Psoas muscle (tissue), 8 donors: ENCODE measurements around the gene APOA5. TPM values are rescaled to one million over a fixed set of nuclear protein-coding genes. Genes with fewer than 3 reads are reported as not detected.

Source experiments
- ATAC-seq, 4 donors: fragments of 200-7000 bp; cut with Tn5 transposase; one replicate each; pipeline ENCODE4 v1.9.1; 2020; ENCODE audit warnings: moderate library complexity in 3 of 4, mild to moderate bottlenecking in 2 of 4
- DNase-seq, 2 donors: peaks; one replicate each; pipeline ENCODE4 v3.0.0-alpha.2; 2020
- H3K27ac ChIP-seq: fragments of 200-600 bp; one replicate; pipeline ENCODE4 v1.8.0; 2022
- H3K27me3 ChIP-seq, 3 donors: fragments of 200-600 bp in 1 of 3; one replicate each; pipeline versions ENCODE4 v1.6.1 to v1.8.0; 2013 to 2022; ENCODE audit warnings: low read length in 2 of 3, mild to moderate bottlenecking in 2 of 3, moderate library complexity in 1 of 3; ENCODE audit not compliant: insufficient read depth in 3 of 3
- H3K36me3 ChIP-seq, 2 donors: fragments of 200-600 bp in 1 of 2; one replicate each; pipeline versions ENCODE4 v1.6.1 to v1.8.0; 2013 to 2022; ENCODE audit warnings: low read depth in 1 of 2, mild to moderate bottlenecking in 1 of 2, moderate library complexity in 1 of 2; ENCODE audit not compliant: insufficient read depth in 1 of 2
- H3K4me1 ChIP-seq: fragments of 200-600 bp; one replicate; pipeline ENCODE4 v1.8.0; 2022
- H3K4me3 ChIP-seq: fragments of 200-600 bp; one replicate; pipeline ENCODE4 v1.8.0; 2022; ENCODE audit warnings: mild to moderate bottlenecking
- H3K9me3 ChIP-seq: fragments of 200-600 bp; one replicate; pipeline ENCODE4 v1.8.0; 2022
- WGBS, 3 donors: extraction: QIAGEN DNeasy Blood & Tissue Kit; methylation state at CpG; one replicate each; pipeline versions ENCODE4 v1.1.6 to v1.1.7; 2013; 5-methylcytosine and 5-hydroxymethylcytosine counted together
- intact Hi-C, 2 donors: fragments of 100-400 bp; cut with DNase I; formaldehyde crosslinking; loops; one replicate each; pipeline versions ENCODE4 v1.11.0 to v1.14.2; 2022
- polyA plus RNA-seq, 3 donors: library from polyadenylated mRNA; stranded (reverse); fragments of 200-250 nt; gene quantifications; one replicate each; pipeline ENCODE4 v1.2.3, GENCODE V29; 2013
- total RNA-seq, 4 donors: library from RNA; stranded (reverse); fragmentation: NEBNext Ultra II Directional in 2 of 4; extraction: Animal tissue kit (Norgen Biotek cat#: 25700) in 2 of 4; gene quantifications; one replicate each; pipeline versions ENCODE4 v1.2.1 to v1.2.4, GENCODE V29; 2021 to 2023
- TF ChIP-seq, protein P1 (sequence below): fragments of 200-600 bp; IDR thresholded peaks from one replicate; pipeline ENCODE4 v1.8.0; 2022; ENCODE audit warnings: antibody characterized with exemption
- donor health status: healthy with polysubstance abuse.
- donor health status: DM: no; HTN: no; CAD: no; lungs with moderate emphysema.
- donor health status: Bipolar disorder and iron deficiency.
- donor health status: healthy.
- donor health status: DM: yes; HTN: yes; CAD: no.
- donor health status: DM: no; HTN: no; CAD: no.
- donor health status: DM: no; HTN: no; CAD: no.
- donor health status: DM: yes; HTN: yes; CAD: no.

The APOA5 gene
- total and polyA plus RNA-seq, 7 donors = 0.05 TPM; not detected in 6

DNA sequence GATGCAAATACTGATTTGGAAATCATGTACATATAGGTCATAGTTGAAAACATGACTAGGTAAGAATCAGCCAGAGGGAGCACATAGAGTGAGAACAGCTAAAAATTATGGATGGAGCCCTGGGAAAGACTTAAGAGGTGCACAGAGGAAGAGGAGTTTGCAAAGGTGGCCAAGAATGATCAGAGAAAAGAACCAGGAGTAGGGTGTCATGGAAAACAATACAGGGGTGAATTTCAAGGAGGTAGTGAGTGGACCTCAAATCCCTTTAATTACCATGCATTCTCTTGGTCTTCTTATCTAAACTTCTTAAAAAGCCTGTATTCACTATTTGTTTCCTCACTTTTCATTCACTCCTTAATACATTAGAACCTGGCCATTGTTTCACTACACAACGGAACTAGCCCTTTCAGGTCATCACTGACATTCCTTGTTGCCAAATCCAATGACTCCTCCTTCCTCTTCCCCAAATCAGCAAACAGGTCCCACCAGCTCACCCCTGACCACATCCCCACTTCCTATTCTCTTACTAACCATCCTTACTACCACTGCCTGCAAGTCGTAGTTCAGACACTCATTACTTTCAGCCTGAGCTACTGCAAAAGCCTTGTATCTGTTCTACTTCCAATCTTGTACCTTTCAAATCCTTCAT, 41.5 kb downstream of the APOA5 start:
- Histone ChIP-seq H3K27ac (no peak overlapping the region), H3K27me3 (no peaks in the 10 kb centered on the region), H3K9me3 (no peaks in the 10 kb centered on the region), H3K4me3 (no peak overlapping the region), H3K4me1 (no peaks in the 10 kb centered on the region), H3K36me3 (peaks cover 6 to 100% of the 10 kb centered on the region in 2 donors)
- TF ChIP-seq, protein P1, sequence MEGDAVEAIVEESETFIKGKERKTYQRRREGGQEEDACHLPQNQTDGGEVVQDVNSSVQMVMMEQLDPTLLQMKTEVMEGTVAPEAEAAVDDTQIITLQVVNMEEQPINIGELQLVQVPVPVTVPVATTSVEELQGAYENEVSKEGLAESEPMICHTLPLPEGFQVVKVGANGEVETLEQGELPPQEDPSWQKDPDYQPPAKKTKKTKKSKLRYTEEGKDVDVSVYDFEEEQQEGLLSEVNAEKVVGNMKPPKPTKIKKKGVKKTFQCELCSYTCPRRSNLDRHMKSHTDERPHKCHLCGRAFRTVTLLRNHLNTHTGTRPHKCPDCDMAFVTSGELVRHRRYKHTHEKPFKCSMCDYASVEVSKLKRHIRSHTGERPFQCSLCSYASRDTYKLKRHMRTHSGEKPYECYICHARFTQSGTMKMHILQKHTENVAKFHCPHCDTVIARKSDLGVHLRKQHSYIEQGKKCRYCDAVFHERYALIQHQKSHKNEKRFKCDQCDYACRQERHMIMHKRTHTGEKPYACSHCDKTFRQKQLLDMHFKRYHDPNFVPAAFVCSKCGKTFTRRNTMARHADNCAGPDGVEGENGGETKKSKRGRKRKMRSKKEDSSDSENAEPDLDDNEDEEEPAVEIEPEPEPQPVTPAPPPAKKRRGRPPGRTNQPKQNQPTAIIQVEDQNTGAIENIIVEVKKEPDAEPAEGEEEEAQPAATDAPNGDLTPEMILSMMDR = no peak
- no peak for ATAC-seq
- intact Hi-C loops = no loop called here
- DNase-seq = no peak
- 91 to 97% (median 95%) methylated on average over 2 of the region's 2 CpGs for WGBS, 3 donors

DNA sequence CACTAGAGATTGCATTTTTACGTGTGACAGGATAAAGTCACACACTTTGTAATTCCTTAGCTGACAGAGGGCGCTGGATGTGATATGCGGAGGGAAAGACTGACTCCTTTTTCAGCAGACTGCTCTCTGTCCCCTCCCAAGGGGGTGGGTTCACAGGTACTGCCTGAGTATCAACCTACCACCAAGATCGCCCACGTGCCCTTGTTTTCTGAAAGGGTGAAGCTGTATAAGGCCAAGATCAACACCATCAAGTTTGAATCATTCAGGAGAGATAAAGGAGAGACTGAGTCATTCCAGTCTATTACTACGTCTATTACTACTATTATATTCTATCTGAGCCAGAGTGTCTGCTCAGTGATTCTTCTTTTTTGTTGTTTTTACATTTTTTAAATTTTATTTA, 49.6 kb downstream of the APOA5 start:
- TF ChIP-seq, protein P1 = no peak
- intact Hi-C loops = no loop called here
- Histone ChIP-seq H3K36me3 (peaks cover 0 to 28% of the 10 kb centered on the region in 2 donors), H3K27ac (no peak overlapping the region), H3K4me3 (no peak overlapping the region), H3K27me3 (no peaks in the 10 kb centered on the region), H3K9me3 (no peaks in the 10 kb centered on the region), H3K4me1 (no peaks in the 10 kb centered on the region)
- ATAC-seq = no peak
- no peak for DNase-seq
- WGBS, 3 donors = 90 to 94% (median 91%) methylated on average over 6 of the region's 6 CpGs

DNA sequence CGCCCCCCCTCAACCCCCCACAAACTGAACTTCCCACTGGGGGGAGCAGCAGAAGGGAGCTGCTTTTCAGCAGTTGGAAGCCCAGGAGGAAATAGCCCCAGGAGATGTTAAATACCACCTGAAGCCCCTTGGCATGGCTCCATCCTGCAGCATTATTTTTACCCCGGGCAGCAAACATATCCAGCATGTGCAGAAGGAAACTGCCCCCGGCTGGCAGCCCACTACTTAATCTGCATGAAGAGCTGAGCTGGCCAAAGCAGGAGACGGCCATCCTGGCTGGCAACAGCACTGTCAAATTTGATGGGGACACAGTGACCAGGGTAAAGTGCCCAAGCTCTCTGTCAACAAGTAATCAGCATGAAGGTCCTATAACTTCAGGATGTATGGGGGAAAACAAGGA, 50.9 kb downstream of the APOA5 start:
- ATAC-seq = no peak
- no peak overlapping the region for H3K4me3 ChIP-seq

More for the DNA sequence above, 50.9 kb downstream of the APOA5 start:
- 54 to 65% (median 60%) methylated on average over 4 of the region's 4 CpGs for WGBS, 3 donors
- peaks cover 0 to 15% of the 10 kb centered on the region in 2 donors for H3K36me3 ChIP-seq
- no peak overlapping the region for H3K27ac ChIP-seq
- H3K4me1 ChIP-seq = no peaks in the 10 kb centered on the region
- DNase-seq = no peak
- no peaks in the 10 kb centered on the region for H3K27me3 ChIP-seq
- intact Hi-C loops = no loop called here
- TF ChIP-seq, protein P1 = no peak
- H3K9me3 ChIP-seq = no peaks in the 10 kb centered on the region

Other genes with a start within 250 kb of the APOA5 start
- gene BUD13, start 18.9 kb downstream of the APOA5 start, total RNA-seq = 10 to 100 TPM in 1 of 4 donors, 1 to 10 TPM in 3; 8.6 to 11.4 (median 9.2) TPM
- gene BUD13, start 18.9 kb downstream of the APOA5 start, polyA plus RNA-seq = 10 to 100 TPM; 11.2 to 17.1 (median 14.2) TPM
- gene ZPR1, start 3.9 kb downstream of the APOA5 start, total RNA-seq = 10 to 100 TPM; 41.4 to 63.2 (median 56.1) TPM
- 10 to 100 TPM; 40.1 to 98.6 (median 70.2) TPM for gene ZPR1, start 3.9 kb downstream of the APOA5 start, polyA plus RNA-seq
- under 1 TPM in 1 of 4 donors, not detected in 3; 0.50 TPM for gene APOA4, start 31.4 kb upstream of the APOA5 start, total RNA-seq
- 1 to 10 TPM in 1 of 3 donors, under 1 TPM in 1, not detected in 1; 0.44 to 6.0 TPM for gene APOA4, start 31.4 kb upstream of the APOA5 start, polyA plus RNA-seq
- under 1 TPM in 1 of 4 donors, not detected in 3; 0.46 TPM for gene APOC3, start 38.0 kb upstream of the APOA5 start, total RNA-seq
- gene APOC3, start 38.0 kb upstream of the APOA5 start, polyA plus RNA-seq = 1 to 10 TPM in 1 of 3 donors, under 1 TPM in 1, not detected in 1; 0.26 to 2.2 TPM
- under 1 TPM in 3 of 4 donors, not detected in 1; 0.30 to 0.58 (median 0.30) TPM for gene APOA1, start 45.7 kb upstream of the APOA5 start, total RNA-seq
- gene APOA1, start 45.7 kb upstream of the APOA5 start, polyA plus RNA-seq = 1 to 10 TPM in 1 of 3 donors, under 1 TPM in 2; 0.44 to 4.9 (median 0.46) TPM